Testis (tissue), 2 donors: Measurements from ENCODE around the gene PAFAH2.

ENCODE experiments used
- CTCF ChIP-seq, 3 experiments: fragments of 450-650 bp in 2 of 3; fragments of 200-600 bp in 1 of 3; sonication (generic) in 1 of 3; IDR thresholded peaks; one replicate each; pipeline ENCODE4 v1.5.1; 2016 to 2019; ENCODE audit warnings: antibody characterized with exemption in 3 of 3, mild to moderate bottlenecking in 2 of 3, moderate library complexity in 1 of 3
- POLR2A ChIP-seq: fragments of 450-650 bp; IDR thresholded peaks from one replicate; pipeline ENCODE4 v1.6.1; 2017; ENCODE audit warnings: antibody characterized with exemption, mild to moderate bottlenecking, moderate library complexity

GRCh38 chr1:26022404-26022779, 24.5 kb upstream of the PAFAH2 start:
- TF ChIP-seq CTCF (IDR thresholded peaks at IDR 0.05) (no peak), POLR2A (no peak)
